Caco-2 (cell line): ENCODE data around the gene LSM10. TPM values are rescaled to one million over a fixed set of nuclear protein-coding genes. Genes with fewer than 3 reads are reported as not detected.

Source experiments
- BruUV-seq: library from RNA; stranded (reverse); fragments of 400-500 nt; replicated peaks from 2 replicates; lab custom pipeline; 2021; lab: Mats Ljungman, UMichigan
- CTCF ChIA-PET: fragments of 300-600 bp; sonication (Branson Sonifier 250); formaldehyde crosslinking; loops from one replicate; lab custom pipeline; 2022; ENCODE audit warnings: antibody characterized with exemption; lab: Charles Lee
- POLR2A ChIA-PET: fragments of 300-600 bp; sonication (Branson Sonifier 250); formaldehyde crosslinking; loops from one replicate; lab custom pipeline; 2022; ENCODE audit warnings: antibody characterized with exemption; lab: Charles Lee
- DNase-seq, 2 experiments: peaks; one replicate each; pipeline versions ENCODE4 v3.0.0 to v3.0.0-alpha.2; 2020 to 2022
- H3K27me3 ChIP-seq: replicated peaks from 2 replicates; pipeline ENCODE4 v1.6.0; 2011; ENCODE audit warnings: low read length; ENCODE audit not compliant: control insufficient read depth, insufficient read depth
- H3K36me3 ChIP-seq: 2 replicates; pipeline ENCODE4 v1.5.1; 2011; ENCODE audit warnings: low read length; ENCODE audit not compliant: control insufficient read depth, insufficient read depth
- H3K4me1 ChIP-seq: fragments of 250-450 bp; sonication (Bioruptor Pico); 2 replicates; pipeline ENCODE4 v1.5.1; 2020; ENCODE audit warnings: mild to moderate bottlenecking
- H3K4me3 ChIP-seq: 2 replicates; pipeline ENCODE4 v1.5.1; 2011; ENCODE audit warnings: low read depth, mild to moderate bottlenecking, control low read depth, low read length
- H3K9me3 ChIP-seq: fragments of 250-450 bp; sonication (Bioruptor Pico); 2 replicates; pipeline ENCODE4 v1.5.1; 2020; ENCODE audit warnings: mild to moderate bottlenecking, moderate library complexity
- H3K27ac Mint-ChIP-seq: one replicate; pipeline ENCODE4 v1.8.0; 2022; ENCODE audit warnings: mixed read lengths; ENCODE audit not compliant: unreplicated experiment
- H3K27me3 Mint-ChIP-seq: one replicate; pipeline ENCODE4 v1.8.0; 2022; ENCODE audit warnings: mixed read lengths; ENCODE audit not compliant: insufficient read depth, unreplicated experiment
- H3K36me3 Mint-ChIP-seq: one replicate; pipeline ENCODE4 v1.8.0; 2022; ENCODE audit warnings: mild to moderate bottlenecking, mixed read lengths; ENCODE audit not compliant: insufficient read depth, unreplicated experiment
- H3K4me1 Mint-ChIP-seq: one replicate; pipeline ENCODE4 v1.8.0; 2022; ENCODE audit warnings: low read depth, mixed read lengths; ENCODE audit not compliant: unreplicated experiment
- H3K4me3 Mint-ChIP-seq: one replicate; pipeline ENCODE4 v1.8.0; 2022; ENCODE audit warnings: mild to moderate bottlenecking, moderate library complexity, mixed read lengths; ENCODE audit not compliant: unreplicated experiment
- H3K9me3 Mint-ChIP-seq: one replicate; pipeline ENCODE4 v1.8.0; 2022; ENCODE audit warnings: mixed read lengths; ENCODE audit not compliant: unreplicated experiment
- CTCF ChIP-seq, 2 experiments: fragments of 200-600 bp in 1 of 2; IDR thresholded peaks; 1 replicate in 1 of 2; 2 replicates in 1 of 2; pipeline versions ENCODE4 v1.5.1 to v1.8.0; 2011 to 2022; ENCODE audit warnings: antibody characterized with exemption in 1 of 2, control low read depth in 1 of 2, inconsistent platforms in 1 of 2, low read depth in 1 of 2, low read length in 1 of 2, mild to moderate bottlenecking in 1 of 2, moderate library complexity in 1 of 2; ENCODE audit not compliant: insufficient read depth in 1 of 2, severe bottlenecking in 1 of 2, unreplicated experiment in 1 of 2
- intact Hi-C: fragments of 100-400 bp; cut with micrococcal nuclease; formaldehyde crosslinking; loops from one replicate; pipeline ENCODE4 v1.10.0; 2022; ENCODE audit not compliant: unreplicated experiment
- total RNA-seq: library from RNA; stranded (reverse); gene quantifications from 2 replicates; pipeline ENCODE4 v1.2.3, GENCODE V29; 2022

The LSM10 gene
- total RNA-seq, 1 experiment from 2014 or later, result 20.7 TPM

GRCh38 chr1:36400514-36400824, 2.8 kb upstream of the LSM10 start:
- no peaks in the 10 kb centered on the region for H3K4me1 ChIP-seq
- Mint-ChIP-seq H3K4me3 (no peak overlapping the region), H3K9me3 (no peaks in the 10 kb centered on the region), H3K4me1 (peaks cover 7% of the 10 kb centered on the region), H3K27ac (no peak overlapping the region), H3K36me3 (peaks cover 9% of the 10 kb centered on the region), H3K27me3 (peaks cover 2% of the 10 kb centered on the region)
- no peaks in the 10 kb centered on the region for H3K36me3 ChIP-seq
- no peaks in the 10 kb centered on the region for H3K9me3 ChIP-seq
- no TSS peak for BruUV-seq
- H3K4me3 ChIP-seq, result no peak overlapping the region
- DNase-seq, result no peak
- intact Hi-C loops, result no loop called here
- TF ChIP-seq CTCF (IDR thresholded peaks at IDR 0.05; ENCODE audit: insufficient read depth in 1 of 2, low read depth in 1 of 2, low read length in 1 of 2, severe bottlenecking in 1 of 2, unreplicated experiment in 1 of 2), result no peak
- POLR2A ChIA-PET, result interaction anchor here (0.6 kb wide), 1 partner anchor 14 kb away, joined by 3 read pairs; no protein-coding TSS in a partner anchor
- no peaks in the 10 kb centered on the region for H3K27me3 ChIP-seq
- CTCF ChIA-PET, result interaction anchor here (0.6 kb wide), 1 partner anchor 307 kb away, joined by 5 read pairs; no protein-coding TSS in a partner anchor

- H3K4me3 Mint-ChIP-seq, result peak overlapping the region; percentile 89
- Histone ChIP-seq H3K27me3 (no peaks in the 10 kb centered on the region), H3K4me3 (no peak overlapping the region), H3K4me1 (no peaks in the 10 kb centered on the region), H3K36me3 (no peaks in the 10 kb centered on the region), H3K9me3 (no peaks in the 10 kb centered on the region)
- ChIA-PET POLR2A (no interaction called here), CTCF (no interaction called here)
- peaks cover 9% of the 10 kb centered on the region for H3K36me3 Mint-ChIP-seq
- H3K4me1 Mint-ChIP-seq, result peaks cover 7% of the 10 kb centered on the region
- TF ChIP-seq CTCF (IDR thresholded peaks at IDR 0.05; ENCODE audit: insufficient read depth in 1 of 2, low read depth in 1 of 2, low read length in 1 of 2, severe bottlenecking in 1 of 2, unreplicated experiment in 1 of 2), result no peak
- BruUV-seq, result no TSS peak
- no peaks in the 10 kb centered on the region for H3K27me3 Mint-ChIP-seq
- no peak for DNase-seq
- H3K9me3 Mint-ChIP-seq, result no peaks in the 10 kb centered on the region
- intact Hi-C loops, result no loop called here
- peak overlapping the region; percentile 95 for H3K27ac Mint-ChIP-seq
Observed at GRCh38 chr1:36398370-36398977, 766 bp upstream of the LSM10 start.

GRCh38 chr1:36397083-36397377, 678 bp downstream of the LSM10 start:
- Mint-ChIP-seq H3K27ac (peak overlapping the region; percentile 95), H3K4me1 (peaks cover 7% of the 10 kb centered on the region), H3K36me3 (peaks cover 9% of the 10 kb centered on the region), H3K4me3 (peak overlapping the region; percentile 89), H3K27me3 (no peaks in the 10 kb centered on the region), H3K9me3 (no peaks in the 10 kb centered on the region)
- Histone ChIP-seq H3K4me3 (peak overlapping the region; percentile 70), H3K9me3 (no peaks in the 10 kb centered on the region), H3K36me3 (no peaks in the 10 kb centered on the region), H3K27me3 (no peaks in the 10 kb centered on the region), H3K4me1 (no peaks in the 10 kb centered on the region)
- ChIA-PET POLR2A (interaction anchor here (0.8 to 1.7 kb wide), 2 partner anchors 10 to 12 kb away, joined by 3 to 26 read pairs; no protein-coding TSS in a partner anchor), CTCF (interaction anchor here (0.6 to 0.8 kb wide), 2 partner anchors 28 to 55 kb away, joined by 3 read pairs; no protein-coding TSS in a partner anchor)
- BruUV-seq, result no TSS peak
- no peak for TF ChIP-seq CTCF (IDR thresholded peaks at IDR 0.05; ENCODE audit: insufficient read depth in 1 of 2, low read depth in 1 of 2, low read length in 1 of 2, severe bottlenecking in 1 of 2, unreplicated experiment in 1 of 2)
- no peak for DNase-seq
- intact Hi-C loops, result loop anchor here (1.0 kb wide), 2 partner anchors 11 to 23 kb away; no protein-coding TSS in a partner anchor
